Immature natural killer cell (primary cell): Measurements from ENCODE around the gene UBE2M. TPM values are rescaled to one million over a fixed set of nuclear protein-coding genes. Genes with fewer than 3 reads are reported as not detected.

Experiments
- DNase-seq, 3 donors: peaks; one replicate each; pipeline ENCODE4 v3.0.0; 2022; ENCODE audit warnings: mixed read lengths in 1 of 3
- H3K27ac Mint-ChIP-seq, 6 donors: one replicate each; pipeline ENCODE4 v1.8.0; 2020; ENCODE audit warnings: mixed read lengths in 6 of 6, mild to moderate bottlenecking in 5 of 6, inconsistent platforms in 4 of 6, moderate library complexity in 3 of 6
- H3K27me3 Mint-ChIP-seq, 3 donors: one replicate each; pipeline ENCODE4 v1.8.0; 2020 to 2021; ENCODE audit warnings: low read depth in 3 of 3, mild to moderate bottlenecking in 3 of 3, mixed read lengths in 3 of 3, moderate library complexity in 3 of 3, inconsistent platforms in 1 of 3
- H3K36me3 Mint-ChIP-seq, 3 donors: one replicate each; pipeline ENCODE4 v1.8.0; 2020; ENCODE audit warnings: mixed read lengths in 3 of 3, inconsistent platforms in 2 of 3, mild to moderate bottlenecking in 2 of 3
- H3K4me1 Mint-ChIP-seq, 2 donors: one replicate each; pipeline ENCODE4 v1.8.0; 2020; ENCODE audit warnings: inconsistent platforms in 2 of 2, mild to moderate bottlenecking in 2 of 2, mixed read lengths in 2 of 2, moderate library complexity in 1 of 2
- H3K4me3 Mint-ChIP-seq, 5 donors: one replicate each; pipeline ENCODE4 v1.8.0; 2020; ENCODE audit warnings: mild to moderate bottlenecking in 5 of 5, mixed read lengths in 5 of 5, inconsistent platforms in 3 of 5, moderate library complexity in 3 of 5
- H3K9me3 Mint-ChIP-seq, 6 donors: one replicate each; pipeline ENCODE4 v1.8.0; 2020; ENCODE audit warnings: mild to moderate bottlenecking in 6 of 6, mixed read lengths in 6 of 6, inconsistent platforms in 4 of 6, moderate library complexity in 3 of 6
- polyA plus RNA-seq, 3 donors: library from polyadenylated mRNA; unstranded; fragments of 300-500 nt; fragmentation: Illumina TruSeq; gene quantifications; one replicate each; pipeline ENCODE4 v1.2.3, GENCODE V29; 2021

UBE2M gene
- polyA plus RNA-seq, 3 donors from 2014 or later = 10.8 to 18.5 (median 15.5) TPM

DNA sequence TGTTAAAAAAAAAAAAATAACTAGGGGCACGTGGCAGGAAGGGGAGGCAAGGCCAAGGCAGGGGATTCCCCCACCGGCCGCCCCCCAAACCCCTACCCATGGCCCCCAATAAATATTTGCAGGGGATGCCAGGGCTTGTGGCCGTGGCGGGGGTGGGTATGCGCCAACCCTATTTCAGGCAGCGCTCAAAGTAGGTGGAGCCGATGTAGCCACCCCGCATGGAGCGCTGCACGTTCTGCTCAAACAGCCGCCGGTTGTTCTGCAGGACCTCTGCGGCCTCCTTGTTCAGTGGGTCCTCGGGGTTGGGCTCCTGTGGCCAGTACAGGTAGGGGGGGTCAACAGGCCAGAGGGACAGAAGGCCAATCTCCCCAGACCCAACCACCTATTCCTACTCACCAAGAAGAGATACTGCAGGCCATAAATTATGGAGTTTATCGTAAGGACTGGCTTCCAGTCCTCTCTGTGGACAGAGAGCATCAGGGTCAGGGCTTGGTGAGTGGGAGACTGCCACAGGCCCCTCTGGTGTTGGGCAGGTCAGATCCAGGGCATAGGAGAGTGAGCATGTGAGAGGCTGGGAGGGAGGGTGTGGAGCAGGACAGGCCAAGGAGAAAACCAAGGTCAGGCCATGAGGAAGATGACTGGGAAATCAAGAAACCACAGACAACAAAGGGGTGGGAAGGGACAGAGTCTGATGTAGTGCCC is 2.3 kb downstream of the UBE2M start:
- Mint-ChIP-seq H3K4me1 (peaks cover 67 to 75% of the 10 kb centered on the region in 2 donors), H3K36me3 (peaks cover 11 to 28% (median 12%) of the 10 kb centered on the region in 3 donors), H3K9me3 (no peaks in the 10 kb centered on the region)

GRCh38 chr19:58555369-58555885 is 3.0 kb downstream of the UBE2M start:
- H3K9me3 Mint-ChIP-seq = no peaks in the 10 kb centered on the region
- no peak for DNase-seq
- peaks cover 61 to 69% of the 10 kb centered on the region in 2 donors for H3K4me1 Mint-ChIP-seq
- H3K27ac Mint-ChIP-seq = peak overlapping the region; percentile 97 to 99 (median 98)
- H3K4me3 Mint-ChIP-seq = peak overlapping the region; percentile 95 to 97 (median 97)
- H3K27me3 Mint-ChIP-seq = peaks cover 19 to 24% (median 22%) of the 10 kb centered on the region in 3 donors
- peaks cover 11 to 28% (median 15%) of the 10 kb centered on the region in 3 donors for H3K36me3 Mint-ChIP-seq

More for the DNA sequence above, 2.3 kb downstream of the UBE2M start:
- Mint-ChIP-seq H3K27me3 (peaks cover 19 to 24% (median 20%) of the 10 kb centered on the region in 3 donors), H3K27ac (peak overlapping the region; percentile 95 to 99 (median 98)), H3K4me3 (peak overlapping the region; percentile 85 to 97 (median 90))
- DNase-seq = no peak

- DNase-seq = peak; percentile 98 to 99 (median 98)
- H3K4me3 Mint-ChIP-seq = peak within 1 kb of the TSS; percentile 95 to 97 (median 97)
- peaks cover 22 to 24% (median 22%) of the 10 kb centered on the region in 3 donors for H3K27me3 Mint-ChIP-seq
- peaks cover 56 to 62% of the 10 kb centered on the region in 2 donors for H3K4me1 Mint-ChIP-seq
- no peaks in the 10 kb centered on the region for H3K9me3 Mint-ChIP-seq
- peak within 1 kb of the TSS; percentile 97 to 99 (median 98) for H3K27ac Mint-ChIP-seq
- peaks cover 13 to 30% (median 15%) of the 10 kb centered on the region in 3 donors for H3K36me3 Mint-ChIP-seq
These were observed 3.7 kb downstream of the UBE2M start, which contains the start of gene CHMP2A for GRCh38 chr19:58554494-58555368. Gene CHMP2A, minus strand, starts transcription at chr19:58555105. Its CDS starts 893 bp downstream, at chr19:58554212.

- H3K27ac Mint-ChIP-seq = peak overlapping the region; percentile 97 to 99 (median 98)
- no peak for DNase-seq
- no peaks in the 10 kb centered on the region for H3K9me3 Mint-ChIP-seq
- peaks cover 13 to 30% (median 15%) of the 10 kb centered on the region in 3 donors for H3K36me3 Mint-ChIP-seq
- peaks cover 48 to 54% of the 10 kb centered on the region in 2 donors for H3K4me1 Mint-ChIP-seq
- H3K27me3 Mint-ChIP-seq = peaks cover 17 to 22% (median 20%) of the 10 kb centered on the region in 3 donors
- peak overlapping the region; percentile 94 to 97 (median 97) for H3K4me3 Mint-ChIP-seq
These were observed 4.5 kb downstream of the UBE2M start for GRCh38 chr19:58553799-58554493.

GRCh38 chr19:58552655-58553054 is 5.8 kb downstream of the UBE2M start:
- H3K36me3 Mint-ChIP-seq = peaks cover 15 to 37% (median 17%) of the 10 kb centered on the region in 3 donors
- no peak for DNase-seq
- H3K27ac Mint-ChIP-seq = peak overlapping the region; percentile 35 to 82 (median 67)
- peaks cover 46% of the 10 kb centered on the region in 2 donors for H3K4me1 Mint-ChIP-seq
- H3K4me3 Mint-ChIP-seq = peak overlapping the region; percentile 21 to 62 (median 33)
- no peaks in the 10 kb centered on the region for H3K9me3 Mint-ChIP-seq
- peaks cover 13 to 17% (median 14%) of the 10 kb centered on the region in 3 donors for H3K27me3 Mint-ChIP-seq

GRCh38 chr19:58551577-58552471 is 6.6 kb downstream of the UBE2M start:
- peaks cover 40 to 46% of the 10 kb centered on the region in 2 donors for H3K4me1 Mint-ChIP-seq
- no peak for DNase-seq
- H3K4me3 Mint-ChIP-seq = peak overlapping the region in 1 of 5 donors; percentile 21
- peaks cover 10 to 17% (median 14%) of the 10 kb centered on the region in 3 donors for H3K27me3 Mint-ChIP-seq
- H3K36me3 Mint-ChIP-seq = peaks cover 15 to 41% (median 17%) of the 10 kb centered on the region in 3 donors
- H3K9me3 Mint-ChIP-seq = no peaks in the 10 kb centered on the region
- peak overlapping the region in 4 of 6 donors; percentile 23 to 82 (median 64) for H3K27ac Mint-ChIP-seq

- no peak for DNase-seq
- H3K4me3 Mint-ChIP-seq = no peak overlapping the region
- H3K9me3 Mint-ChIP-seq = no peaks in the 10 kb centered on the region
- H3K36me3 Mint-ChIP-seq = peaks cover 17 to 37% (median 19%) of the 10 kb centered on the region in 3 donors
- peaks cover 14 to 22% (median 14%) of the 10 kb centered on the region in 3 donors for H3K27me3 Mint-ChIP-seq
- peak overlapping the region in 3 of 6 donors; percentile 55 to 74 (median 66) for H3K27ac Mint-ChIP-seq
- H3K4me1 Mint-ChIP-seq = peaks cover 40 to 46% of the 10 kb centered on the region in 2 donors
These were observed 7.3 kb downstream of the UBE2M start for GRCh38 chr19:58551123-58551497.

GRCh38 chr19:58550362-58551122 is 7.9 kb downstream of the UBE2M start:
- Mint-ChIP-seq H3K36me3 (peaks cover 17 to 38% (median 19%) of the 10 kb centered on the region in 3 donors), H3K27ac (peak overlapping the region in 4 of 6 donors; percentile 50 to 74 (median 60)), H3K4me3 (no peak overlapping the region), H3K27me3 (peaks cover 18 to 27% (median 19%) of the 10 kb centered on the region in 3 donors), H3K4me1 (peaks cover 44 to 51% of the 10 kb centered on the region in 2 donors), H3K9me3 (no peaks in the 10 kb centered on the region)
- DNase-seq = no peak

DNA sequence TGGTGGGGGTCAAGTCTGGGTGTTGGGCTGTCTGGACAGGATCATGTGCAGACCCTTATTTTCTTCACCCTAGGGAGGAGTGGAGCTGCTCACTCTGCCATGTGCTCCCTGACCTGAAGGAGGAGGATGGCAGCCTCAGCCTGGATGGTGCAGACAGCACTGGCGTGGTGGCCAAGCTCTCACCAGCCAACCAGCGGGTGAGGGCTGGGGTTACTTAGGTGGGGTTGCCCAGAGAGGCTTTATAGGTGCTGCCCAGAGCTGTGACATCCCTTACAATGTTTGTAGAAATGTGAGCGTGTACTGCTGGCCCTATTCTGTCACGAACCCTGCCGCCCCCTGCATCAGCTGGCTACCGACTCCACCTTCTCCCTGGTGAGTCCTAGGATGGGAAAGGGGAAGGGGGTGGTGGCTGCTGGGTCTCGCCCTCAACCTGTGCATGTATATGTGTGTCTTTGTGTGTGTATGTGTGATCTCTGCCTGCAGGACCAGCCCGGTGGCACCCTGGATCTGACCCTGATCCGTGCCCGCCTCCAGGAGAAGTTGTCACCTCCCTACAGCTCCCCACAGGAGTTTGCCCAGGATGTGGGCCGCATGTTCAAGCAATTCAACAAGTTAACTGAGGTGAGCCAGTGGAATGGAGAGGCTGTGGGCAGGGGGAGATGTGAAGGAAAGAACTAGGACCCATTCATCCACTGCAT is 8.6 kb downstream of the UBE2M start:
- H3K9me3 Mint-ChIP-seq = no peaks in the 10 kb centered on the region
- H3K27ac Mint-ChIP-seq = peak overlapping the region in 2 of 6 donors; percentile 45 to 64
- H3K36me3 Mint-ChIP-seq = peaks cover 17 to 32% (median 19%) of the 10 kb centered on the region in 3 donors
- no peak overlapping the region for H3K4me3 Mint-ChIP-seq
- peaks cover 43 to 50% of the 10 kb centered on the region in 2 donors for H3K4me1 Mint-ChIP-seq
- peaks cover 19 to 25% (median 19%) of the 10 kb centered on the region in 3 donors for H3K27me3 Mint-ChIP-seq
- no peak for DNase-seq

GRCh38 chr19:58548859-58549663 is 9.3 kb downstream of the UBE2M start:
- Mint-ChIP-seq H3K4me1 (peaks cover 36 to 45% of the 10 kb centered on the region in 2 donors), H3K9me3 (no peaks in the 10 kb centered on the region), H3K27me3 (peaks cover 20 to 25% (median 22%) of the 10 kb centered on the region in 3 donors), H3K36me3 (peaks cover 17 to 32% (median 19%) of the 10 kb centered on the region in 3 donors), H3K4me3 (no peak overlapping the region), H3K27ac (no peak overlapping the region)
- DNase-seq = no peak
